Hypothalamus (tissue), 51 donors: ENCODE results near the gene MROH9.
A peak's percentile ranks its signal among the peaks of the same experiment; 100 is the strongest.

Experiments used
- DNase-seq, 51 donors: peaks; one replicate each; lab custom pipeline; 2025; lab: John Stamatoyannopoulos, UW

Gene MROH9

DNA sequence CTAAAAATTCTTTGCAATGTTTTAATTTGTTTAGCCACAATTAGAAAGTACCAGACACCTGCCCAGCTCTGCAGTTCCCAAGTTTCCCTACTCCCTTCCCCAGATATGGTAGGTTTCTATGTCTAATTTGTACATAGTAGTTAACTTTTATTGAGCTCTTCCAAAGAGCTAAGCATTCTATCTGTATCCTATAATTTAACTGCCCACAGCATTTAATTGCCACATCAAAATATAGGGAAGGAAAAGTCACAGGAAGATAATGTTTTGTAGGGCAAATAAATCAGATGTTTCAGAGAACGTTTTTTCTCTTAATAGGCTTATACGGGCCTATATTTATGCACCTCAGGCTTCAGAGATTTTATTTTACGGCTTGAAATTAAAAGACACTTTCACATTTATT, 139.7 kb downstream of the MROH9 start:
- no peak for DNase-seq

DNA sequence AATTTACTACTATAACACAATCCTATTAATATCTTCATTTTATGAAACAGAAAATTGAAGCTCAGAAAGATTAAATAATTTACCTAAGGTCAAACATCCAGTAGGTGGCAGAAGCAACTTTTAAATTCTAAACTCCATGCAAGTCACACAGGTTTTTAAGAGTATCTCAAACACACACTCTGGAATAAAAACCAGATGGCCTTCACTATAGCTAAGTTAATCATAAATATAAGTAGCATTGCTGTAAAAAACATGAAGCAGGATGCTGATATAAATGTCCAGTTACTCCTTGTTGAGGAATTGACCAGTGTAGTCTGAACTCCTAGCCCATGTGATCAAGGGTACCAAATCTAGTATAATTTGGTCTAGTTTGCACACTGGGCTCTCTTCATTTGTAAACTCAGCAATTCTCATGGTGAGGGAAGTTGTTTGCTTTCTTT, 146.0 kb downstream of the MROH9 start:
- peak in 2 of 51 donors; percentile 14 to 76 for DNase-seq

DNA sequence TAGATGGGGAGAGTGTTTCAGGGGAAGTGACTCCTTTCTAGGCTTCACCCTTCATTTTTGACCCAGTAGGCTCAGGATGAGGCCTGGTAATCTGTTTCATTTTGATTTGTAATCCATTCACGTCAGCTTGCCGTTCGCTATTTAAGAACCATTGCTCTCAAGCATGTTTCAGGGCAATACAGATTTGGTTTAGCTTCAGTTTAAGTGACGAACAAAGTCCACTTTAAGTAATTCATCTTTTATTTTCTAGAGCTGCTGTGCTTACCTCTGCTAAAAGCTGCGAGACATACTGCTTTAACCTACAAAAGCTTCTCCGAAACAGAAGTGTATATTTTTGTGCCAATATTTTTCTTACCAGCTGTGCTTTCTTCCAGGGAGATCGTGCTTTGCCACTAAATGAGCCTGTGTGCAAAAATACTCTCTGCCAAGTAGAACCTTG, 146.4 kb downstream of the MROH9 start:
- DNase-seq, result peak in 10 of 51 donors; percentile 0 to 26 (median 8)

DNA sequence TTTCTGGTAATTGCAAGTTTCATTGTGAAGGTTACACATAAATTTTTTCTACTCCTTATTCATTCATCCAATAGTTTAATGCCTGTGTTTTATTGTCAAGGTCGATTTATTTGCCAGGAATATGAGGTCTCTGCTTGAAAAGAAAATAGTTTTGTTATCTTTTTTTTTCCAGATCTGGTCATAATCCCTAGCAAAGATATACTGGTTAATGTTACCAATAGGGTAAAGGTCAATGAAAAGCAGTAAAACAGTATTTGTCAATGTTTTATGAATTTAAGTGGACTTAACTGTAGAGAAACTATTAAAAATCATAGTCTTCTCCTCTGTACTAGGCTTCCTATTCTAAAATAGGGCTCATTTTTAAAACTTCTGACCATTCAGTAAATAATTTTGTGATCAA, 147.3 kb downstream of the MROH9 start:
- DNase-seq, result no peak

DNA sequence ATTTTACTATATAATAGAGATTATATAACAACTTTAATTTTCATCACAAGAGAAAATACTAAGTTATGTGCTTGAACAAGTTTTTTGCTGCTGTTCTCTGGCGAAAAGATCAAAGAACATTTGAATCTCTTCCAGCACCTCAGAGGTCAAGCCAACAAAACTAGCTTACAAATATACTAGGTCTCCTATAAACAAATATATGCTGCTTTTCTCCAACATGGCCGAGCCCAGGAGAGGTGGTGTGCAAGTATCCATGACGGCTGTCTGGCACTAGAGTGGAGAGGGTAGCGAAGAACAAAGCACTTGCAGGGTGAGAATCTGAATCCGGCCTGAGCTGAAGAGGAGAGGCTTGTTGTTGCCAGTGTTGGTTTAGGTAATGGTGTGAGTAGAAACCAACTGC, 147.9 kb downstream of the MROH9 start:
- DNase-seq, result no peak

DNA sequence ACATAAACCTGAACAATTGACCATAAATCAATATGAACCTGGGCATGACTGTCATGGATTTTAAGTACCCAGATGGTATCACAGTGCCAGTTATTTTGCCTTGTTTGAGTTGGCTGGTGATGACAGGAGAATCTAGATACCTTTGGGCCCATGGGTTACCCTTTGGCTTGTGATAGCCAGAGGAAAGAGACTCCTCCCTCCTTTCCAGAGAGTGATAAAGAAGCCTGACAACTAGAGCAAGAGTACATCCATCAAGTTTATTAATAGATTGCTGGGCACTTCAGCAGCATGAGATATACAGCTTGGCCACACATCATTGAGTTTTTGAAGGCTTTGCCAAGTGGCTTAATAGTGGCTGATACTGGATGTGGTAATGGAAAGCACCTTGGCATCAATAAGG, 148.8 kb downstream of the MROH9 start:
- no peak for DNase-seq

DNA sequence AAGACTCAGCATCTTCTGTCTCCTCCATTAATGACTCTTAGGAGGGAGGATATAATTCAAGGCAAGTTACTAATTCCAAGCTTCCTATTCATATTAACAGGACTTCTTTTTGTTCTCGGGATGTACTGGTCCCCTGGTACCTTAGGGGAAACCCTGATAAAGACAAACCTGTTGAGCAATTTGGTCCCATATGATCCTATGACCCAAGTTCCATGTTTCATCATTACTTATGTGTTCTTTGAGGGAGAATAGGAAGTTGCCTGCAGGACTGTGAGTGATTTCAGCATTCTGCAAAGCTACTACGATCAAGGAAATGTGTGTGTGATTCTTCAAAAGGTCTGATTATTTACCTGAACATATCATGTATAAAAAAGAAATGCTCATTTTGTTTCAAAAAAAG, 149.5 kb downstream of the MROH9 start:
- DNase-seq, result no peak

DNA sequence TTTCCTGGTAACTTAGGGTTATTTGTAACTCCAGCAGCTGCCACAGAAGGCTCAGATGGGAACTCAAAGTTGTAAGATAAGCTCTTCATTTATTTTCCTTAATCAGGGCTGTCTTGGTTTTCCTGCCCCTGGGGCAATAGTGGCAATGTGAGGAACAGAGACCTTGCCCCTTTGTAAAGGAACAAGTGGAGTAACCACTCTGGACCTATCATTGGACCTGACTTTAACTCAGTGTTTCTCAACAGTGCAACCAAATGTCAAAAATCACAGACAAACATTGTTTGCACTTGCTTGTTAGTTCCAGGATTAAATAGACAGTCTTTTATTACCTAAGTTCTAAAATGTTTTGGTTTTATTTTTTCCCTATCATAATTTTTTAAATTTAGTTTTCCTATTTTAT, 152.6 kb downstream of the MROH9 start:
- no peak for DNase-seq

DNA sequence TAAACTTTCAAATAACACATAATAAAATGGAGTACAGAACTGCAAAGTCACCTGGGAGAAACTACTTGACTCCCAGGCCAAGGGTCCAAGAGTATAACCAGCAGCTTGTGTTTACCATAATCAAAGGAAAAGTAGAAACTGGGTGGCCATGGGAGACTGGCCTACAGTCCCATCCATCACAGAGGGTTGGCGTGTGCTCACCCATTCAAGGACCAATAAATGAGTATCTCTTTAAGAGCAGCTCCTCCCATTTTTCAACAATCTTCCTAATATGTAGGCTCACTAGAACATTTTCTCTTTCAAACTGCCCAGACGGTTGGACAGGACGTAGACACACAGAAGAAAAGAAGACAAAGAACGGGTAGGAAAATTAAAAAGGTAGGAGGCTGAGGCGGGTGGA, 155.3 kb downstream of the MROH9 start, which contains the start of gene FMO3:
Gene FMO3 (plus strand): TSS at position 302 of the 400 bp plus-strand sequence. CDS start 1,754 bp downstream, outside the sequence.
- no peak for DNase-seq

DNA sequence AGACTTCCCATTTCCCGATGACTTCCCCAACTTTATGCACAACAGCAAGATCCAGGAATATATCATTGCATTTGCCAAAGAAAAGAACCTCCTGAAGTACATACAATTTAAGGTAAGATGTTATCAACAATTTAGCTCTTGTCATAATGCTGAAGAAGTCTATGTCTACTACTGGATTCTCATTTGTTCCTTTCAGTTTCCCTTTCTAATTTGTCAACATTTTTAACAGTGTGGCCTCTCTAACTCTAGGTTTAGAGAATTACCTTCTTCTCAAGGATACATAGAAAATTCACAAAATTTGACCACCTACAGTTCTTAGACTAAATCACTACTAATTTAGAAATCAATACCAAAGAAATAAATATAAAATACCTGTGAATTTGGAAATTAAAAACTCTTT, 168.5 kb downstream of the MROH9 start:
- DNase-seq, result no peak

DNA sequence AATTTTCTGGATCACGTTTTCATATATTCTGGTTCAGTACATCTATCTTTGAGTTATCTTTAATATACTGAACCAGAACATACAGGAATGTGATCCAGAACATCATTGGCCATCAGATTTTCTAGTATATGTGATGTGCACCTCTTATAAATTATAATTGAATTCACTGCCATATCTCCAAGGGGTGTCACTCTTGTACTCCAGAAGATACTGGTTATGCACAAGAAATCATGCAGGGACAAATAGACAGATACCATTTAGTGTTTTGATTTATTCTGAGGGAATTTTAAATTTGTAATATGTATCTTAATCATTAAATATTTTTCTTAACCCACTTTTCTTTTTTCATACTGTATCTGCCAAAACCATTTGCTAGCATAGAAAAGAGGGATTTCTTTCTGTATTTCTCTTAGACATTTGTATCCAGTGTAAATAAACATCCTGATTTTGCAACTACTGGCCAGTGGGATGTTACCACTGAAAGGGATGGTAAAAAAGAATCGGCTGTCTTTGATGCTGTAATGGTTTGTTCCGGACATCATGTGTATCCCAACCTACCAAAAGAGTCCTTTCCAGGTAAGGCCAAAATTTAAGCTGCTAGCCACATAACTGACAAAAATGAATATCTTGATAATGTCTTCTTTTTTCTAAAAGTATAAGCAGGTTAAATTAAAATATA, 172.1 kb downstream of the MROH9 start:
- no peak for DNase-seq

DNA sequence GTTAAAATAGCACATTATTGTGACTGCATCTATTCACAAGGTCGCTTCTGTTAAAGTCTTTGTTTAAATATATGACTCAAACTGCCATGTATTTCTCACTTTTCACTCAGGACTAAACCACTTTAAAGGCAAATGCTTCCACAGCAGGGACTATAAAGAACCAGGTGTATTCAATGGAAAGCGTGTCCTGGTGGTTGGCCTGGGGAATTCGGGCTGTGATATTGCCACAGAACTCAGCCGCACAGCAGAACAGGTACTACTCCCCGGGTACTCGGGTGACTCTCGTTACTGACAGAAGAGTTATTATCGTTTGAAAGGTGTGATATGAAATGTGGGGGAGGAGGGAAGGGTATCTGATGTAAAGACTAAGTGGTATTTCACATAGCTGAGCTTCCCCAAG, 172.6 kb downstream of the MROH9 start:
- DNase-seq, result no peak

DNA sequence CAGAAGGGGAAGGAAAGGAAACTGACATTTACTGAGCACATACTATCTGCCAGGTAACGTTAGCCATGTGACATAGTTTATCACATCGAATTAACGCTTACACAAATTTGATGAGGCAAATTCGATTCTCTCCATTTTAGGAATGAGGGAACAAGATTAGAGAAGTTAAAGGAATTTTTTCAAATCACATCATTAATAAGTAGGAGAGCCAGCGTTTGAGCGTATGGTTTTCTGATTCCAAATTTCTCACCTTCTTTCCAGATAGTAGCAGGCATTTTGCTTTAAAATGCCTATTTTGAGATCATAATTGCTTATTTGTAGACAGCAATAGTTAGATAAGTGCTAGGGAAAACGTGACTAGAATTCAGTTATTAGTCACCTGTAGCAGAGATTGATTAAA, 174.6 kb downstream of the MROH9 start:
- no peak for DNase-seq

DNA sequence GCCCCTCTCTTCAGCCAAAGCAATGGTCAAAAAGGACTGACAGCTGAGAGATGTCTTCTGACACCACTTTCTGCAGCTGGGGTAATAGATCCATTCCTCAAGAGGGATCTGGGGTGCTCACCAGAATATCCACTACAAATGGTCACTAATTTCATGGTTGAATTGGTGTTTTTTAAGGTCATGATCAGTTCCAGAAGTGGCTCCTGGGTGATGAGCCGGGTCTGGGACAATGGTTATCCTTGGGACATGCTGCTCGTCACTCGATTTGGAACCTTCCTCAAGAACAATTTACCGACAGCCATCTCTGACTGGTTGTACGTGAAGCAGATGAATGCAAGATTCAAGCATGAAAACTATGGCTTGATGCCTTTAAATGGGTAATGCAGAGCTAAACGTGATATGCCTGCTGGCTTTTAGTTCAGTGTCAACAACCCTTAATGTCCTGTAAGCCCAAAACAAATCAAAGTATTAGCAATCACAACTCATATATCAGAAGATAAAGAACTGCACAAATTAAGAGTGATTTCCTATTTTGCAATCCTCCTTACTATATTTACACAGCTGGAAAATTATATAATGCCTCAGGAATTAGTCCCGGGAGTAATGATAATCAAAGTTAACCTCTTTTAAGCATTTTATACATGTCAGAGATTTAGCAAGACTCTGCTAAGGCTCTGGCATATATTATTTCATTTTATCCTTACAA, 175.4 kb downstream of the MROH9 start:
- no peak for DNase-seq

DNA sequence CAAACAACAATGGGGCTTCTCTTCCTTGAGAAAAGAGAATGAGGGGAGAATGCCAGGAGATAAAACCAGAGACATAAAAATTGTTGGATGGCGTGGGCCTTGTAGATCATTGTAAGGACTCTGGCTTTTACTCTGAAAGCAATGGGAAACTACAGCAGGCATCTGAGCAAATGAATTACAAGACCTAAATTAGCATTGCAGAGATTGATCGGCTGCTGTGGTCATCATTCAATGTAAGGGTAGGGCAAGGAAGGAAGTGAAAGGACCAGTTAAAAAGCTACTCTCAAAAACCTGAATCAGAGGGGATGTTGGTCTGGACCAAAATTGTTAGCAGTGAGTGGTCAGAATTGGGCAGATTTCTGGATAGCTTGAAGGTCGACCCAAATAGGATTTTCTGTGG, 176.8 kb downstream of the MROH9 start:
- DNase-seq, result no peak

DNA sequence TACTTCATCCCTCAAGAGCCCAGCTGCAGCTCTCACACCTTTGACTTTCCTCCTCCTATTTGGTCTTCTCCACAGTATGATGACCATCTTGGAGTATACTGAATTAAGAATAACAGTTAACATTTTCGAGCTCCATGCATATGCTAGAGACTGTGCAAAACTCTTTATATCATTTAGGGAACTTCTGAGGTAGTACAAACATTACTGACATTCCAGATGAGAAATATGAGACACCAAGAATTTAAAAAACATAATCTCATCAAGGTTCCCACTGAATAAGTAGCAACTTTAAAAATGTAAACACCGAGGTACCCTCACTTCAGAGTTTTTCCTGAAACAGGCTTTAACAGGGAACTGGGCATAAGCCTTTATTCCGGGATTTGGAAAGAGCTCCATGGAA, 178.0 kb downstream of the MROH9 start:
- no peak for DNase-seq
